Naive B cell (primary cell): Measurements from ENCODE around the gene MGAT4A. TPM values are rescaled to one million over a fixed set of nuclear protein-coding genes. Genes with fewer than 3 reads are reported as not detected.
"Not testable (repeated sequence)": the region's sequence is repeated elsewhere in the genome, so short reads cannot be mapped to it uniquely, and the experiment has no call there.

Source experiments
- ATAC-seq, 2 donors: fragments of 150-1000 bp; cut with Tn5 transposase; 2 replicates each; pipeline ENCODE4 v1.10.0; 2021; ENCODE audit warnings: low read depth in 2 of 2, mild to moderate bottlenecking in 2 of 2, moderate library complexity in 2 of 2
- DNase-seq: peaks from one replicate; pipeline ENCODE4 v3.0.0; 2022
- H3K27ac Mint-ChIP-seq, 6 donors: one replicate each; pipeline ENCODE4 v1.8.0; 2020 to 2022; ENCODE audit warnings: mild to moderate bottlenecking in 6 of 6, mixed read lengths in 6 of 6, moderate library complexity in 5 of 6, inconsistent platforms in 2 of 6
- H3K27me3 Mint-ChIP-seq, 3 donors: one replicate each; pipeline ENCODE4 v1.8.0; 2021 to 2022; ENCODE audit warnings: mixed read lengths in 3 of 3, mild to moderate bottlenecking in 1 of 3
- H3K36me3 Mint-ChIP-seq, 2 donors: one replicate each; pipeline ENCODE4 v1.8.0; 2020 to 2022; ENCODE audit warnings: mixed read lengths in 2 of 2, inconsistent platforms in 1 of 2, mild to moderate bottlenecking in 1 of 2
- H3K4me1 Mint-ChIP-seq, 3 donors: one replicate each; pipeline ENCODE4 v1.8.0; 2020 to 2022; ENCODE audit warnings: mixed read lengths in 3 of 3, inconsistent platforms in 1 of 3, mild to moderate bottlenecking in 1 of 3, moderate library complexity in 1 of 3
- H3K4me3 Mint-ChIP-seq, 8 donors: one replicate each; pipeline ENCODE4 v1.8.0; 2020 to 2022; ENCODE audit warnings: mild to moderate bottlenecking in 8 of 8, mixed read lengths in 8 of 8, moderate library complexity in 8 of 8, inconsistent platforms in 2 of 8
- H3K9me3 Mint-ChIP-seq, 7 donors: one replicate each; pipeline ENCODE4 v1.8.0; 2020 to 2022; ENCODE audit warnings: mixed read lengths in 7 of 7, mild to moderate bottlenecking in 5 of 7, inconsistent platforms in 2 of 7, moderate library complexity in 1 of 7
- polyA plus RNA-seq, 6 donors: library from polyadenylated mRNA; unstranded; fragments of 300-500 nt; fragmentation: Illumina TruSeq; gene quantifications; one replicate each; pipeline ENCODE4 v1.2.3, GENCODE V29; 2021; ENCODE audit warnings: low read depth in 6 of 6

MGAT4A gene
- polyA plus RNA-seq, 6 donors from 2014 or later = 13.7 to 47.2 (median 21.6) TPM

DNA sequence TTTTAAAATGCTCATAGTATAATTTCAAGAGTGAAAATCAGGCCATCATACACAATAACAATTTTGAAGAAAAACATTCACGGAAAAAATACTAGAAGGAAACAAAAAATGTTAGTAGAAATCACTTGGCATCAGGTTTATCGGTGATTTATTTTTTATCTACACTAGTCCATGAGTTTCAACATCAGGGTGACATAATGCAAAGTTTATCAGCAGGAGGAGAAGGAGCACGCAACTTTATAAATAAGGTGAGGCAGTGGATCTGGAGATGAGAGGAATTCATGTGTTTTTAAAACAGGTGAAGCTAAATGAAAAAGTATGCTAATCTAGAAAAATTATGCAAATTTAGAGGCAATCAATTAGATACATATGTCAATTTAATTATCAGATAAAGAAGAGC is 54.2 kb downstream of the MGAT4A start:
- Mint-ChIP-seq H3K27me3 (no peaks in the 10 kb centered on the region), H3K4me3 (no peak overlapping the region), H3K4me1 (no peaks in the 10 kb centered on the region), H3K36me3 (peaks cover 10 to 36% of the 10 kb centered on the region in 2 donors), H3K9me3 (peaks cover 0 to 9% (median 3%) of the 10 kb centered on the region in 7 donors), H3K27ac (no peak overlapping the region)
- DNase-seq (no peak), ATAC-seq (no peak)

- H3K4me3 Mint-ChIP-seq = no peak overlapping the region
- no peaks in the 10 kb centered on the region for H3K4me1 Mint-ChIP-seq
- H3K27me3 Mint-ChIP-seq = no peaks in the 10 kb centered on the region
- H3K27ac Mint-ChIP-seq = peak overlapping the region in 2 of 6 donors; percentile 39 to 44
- ATAC-seq = no peak
- H3K36me3 Mint-ChIP-seq = peaks cover 23 to 45% of the 10 kb centered on the region in 2 donors
- no peak for DNase-seq
- H3K9me3 Mint-ChIP-seq = peaks cover 0 to 9% (median 4%) of the 10 kb centered on the region in 7 donors
Observed at GRCh38 chr2:98674233-98674964, 56.5 kb downstream of the MGAT4A start.

GRCh38 chr2:98669675-98670074 is 61.3 kb downstream of the MGAT4A start:
- Mint-ChIP-seq H3K36me3 (peaks cover 41 to 58% of the 10 kb centered on the region in 2 donors), H3K4me1 (peaks cover 0 to 7% (median 3%) of the 10 kb centered on the region in 3 donors), H3K27me3 (no peaks in the 10 kb centered on the region), H3K4me3 (no peak overlapping the region), H3K27ac (no peak overlapping the region), H3K9me3 (peaks cover 5 to 16% (median 8%) of the 10 kb centered on the region in 7 donors)
- no peak for DNase-seq
- no peak for ATAC-seq

- Mint-ChIP-seq H3K36me3 (peaks cover 24 to 37% of the 10 kb centered on the region in 2 donors), H3K9me3 (peaks cover 0 to 10% (median 6%) of the 10 kb centered on the region in 7 donors), H3K27me3 (no peaks in the 10 kb centered on the region), H3K27ac (peak overlapping the region in 1 of 6 donors; percentile 44), H3K4me1 (peaks cover 3 to 7% (median 3%) of the 10 kb centered on the region in 3 donors), H3K4me3 (no peak overlapping the region)
- no peak for ATAC-seq
- DNase-seq = no peak
Observed at GRCh38 chr2:98665677-98666076, 65.3 kb downstream of the MGAT4A start.

- H3K9me3 Mint-ChIP-seq = peaks cover 0 to 17% (median 11%) of the 10 kb centered on the region in 7 donors
- H3K4me3 Mint-ChIP-seq = no peak overlapping the region
- H3K4me1 Mint-ChIP-seq = peaks cover 3 to 7% (median 3%) of the 10 kb centered on the region in 3 donors
- H3K27me3 Mint-ChIP-seq = no peaks in the 10 kb centered on the region
- peaks cover 30 to 39% of the 10 kb centered on the region in 2 donors for H3K36me3 Mint-ChIP-seq
- DNase-seq (no peak), ATAC-seq (no peak)
- H3K27ac Mint-ChIP-seq = peak overlapping the region in 1 of 6 donors; percentile 49
Observed at GRCh38 chr2:98664323-98664722, 66.6 kb downstream of the MGAT4A start.

DNA sequence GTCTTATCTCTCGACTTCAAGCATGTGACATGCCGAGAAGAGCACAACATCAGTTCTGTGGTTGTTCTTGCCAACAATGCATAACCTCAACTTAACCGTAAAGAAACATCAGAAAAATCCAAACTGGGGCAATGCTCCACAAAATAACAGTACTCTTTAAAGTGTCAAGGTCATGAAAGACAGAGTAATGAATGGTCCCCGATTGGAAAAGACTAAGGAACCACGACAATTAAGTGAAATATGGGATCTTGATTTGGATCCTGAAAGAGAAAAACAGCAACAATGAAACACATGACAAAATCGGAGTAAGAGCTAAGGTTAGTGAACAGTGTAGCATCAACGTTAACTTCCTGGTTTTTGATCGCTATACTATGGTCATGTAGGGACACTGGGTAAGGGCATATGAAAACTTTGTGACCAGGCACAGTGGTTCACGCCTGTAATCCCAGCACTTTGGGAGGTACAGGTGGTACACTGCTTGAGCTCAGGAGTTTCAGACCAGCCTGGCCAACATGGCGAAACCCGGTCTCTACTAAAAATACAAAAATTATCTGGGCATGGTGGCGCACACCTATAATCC is 67.3 kb downstream of the MGAT4A start:
- no peak for ATAC-seq
- no peak overlapping the region for H3K4me3 Mint-ChIP-seq
- peaks cover 3 to 7% (median 3%) of the 10 kb centered on the region in 3 donors for H3K4me1 Mint-ChIP-seq
- peaks cover 0 to 17% (median 11%) of the 10 kb centered on the region in 7 donors for H3K9me3 Mint-ChIP-seq
- H3K27me3 Mint-ChIP-seq = no peaks in the 10 kb centered on the region
- DNase-seq = no peak
- peaks cover 30 to 33% of the 10 kb centered on the region in 2 donors for H3K36me3 Mint-ChIP-seq
- H3K27ac Mint-ChIP-seq = no peak overlapping the region

GRCh38 chr2:98659491-98659840 is 71.5 kb downstream of the MGAT4A start:
- not testable (repeated sequence) for H3K9me3 Mint-ChIP-seq, ATAC-seq, H3K27me3 Mint-ChIP-seq, H3K4me3 Mint-ChIP-seq, H3K27ac Mint-ChIP-seq, DNase-seq
- Mint-ChIP-seq H3K4me1 (peaks cover 8 to 12% (median 8%) of the 10 kb centered on the region in 3 donors), H3K36me3 (peaks cover 12 to 17% of the 10 kb centered on the region in 2 donors)

DNA sequence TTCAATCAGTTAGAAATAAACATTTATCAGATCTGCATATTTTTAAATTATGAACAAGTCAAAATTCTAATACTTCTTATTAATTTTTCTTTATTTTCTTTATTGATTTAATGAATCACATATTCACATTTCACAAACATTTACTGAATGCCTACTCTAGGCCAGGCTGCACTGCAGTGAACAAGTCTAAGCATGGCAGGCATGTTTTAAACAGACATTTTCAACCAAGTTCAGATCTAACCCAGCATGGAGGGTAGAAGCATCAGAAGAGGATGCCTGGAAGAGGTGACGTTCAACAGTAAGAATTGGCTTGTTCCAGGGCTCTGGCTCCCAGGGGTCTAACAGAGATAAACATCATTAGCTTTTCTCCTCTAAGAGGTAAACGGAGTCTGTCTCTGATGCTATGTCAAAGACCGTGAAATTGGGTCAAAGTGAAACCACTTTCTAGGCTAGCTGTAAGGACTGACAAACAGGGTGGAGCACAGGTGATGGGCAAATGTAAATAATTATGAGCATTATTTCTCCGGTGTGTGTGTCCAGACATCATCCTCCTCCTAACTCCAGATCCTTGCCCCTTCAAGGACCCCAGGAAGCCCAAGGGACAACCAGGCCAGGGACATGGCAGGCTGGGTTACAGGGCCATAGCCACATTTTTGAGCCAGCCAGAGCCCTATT is 72.0 kb downstream of the MGAT4A start:
- ATAC-seq = no peak
- Mint-ChIP-seq H3K27me3 (no peaks in the 10 kb centered on the region), H3K36me3 (peaks cover 12 to 17% of the 10 kb centered on the region in 2 donors), H3K9me3 (peaks cover 0 to 10% (median 6%) of the 10 kb centered on the region in 7 donors), H3K4me3 (no peak overlapping the region), H3K27ac (no peak overlapping the region), H3K4me1 (peaks cover 8 to 14% (median 13%) of the 10 kb centered on the region in 3 donors)
- DNase-seq = no peak

- DNase-seq (no peak), ATAC-seq (no peak)
- peaks cover 12 to 16% of the 10 kb centered on the region in 2 donors for H3K36me3 Mint-ChIP-seq
Observed at GRCh38 chr2:98656800-98657199, 74.1 kb downstream of the MGAT4A start.

GRCh38 chr2:98654699-98655495 is 76.0 kb downstream of the MGAT4A start:
- Mint-ChIP-seq H3K4me1 (peaks cover 5 to 24% (median 14%) of the 10 kb centered on the region in 3 donors), H3K27me3 (no peaks in the 10 kb centered on the region), H3K27ac (peak overlapping the region in 4 of 6 donors; percentile 52 to 70 (median 68)), H3K4me3 (peak overlapping the region in 1 of 8 donors; percentile 26), H3K9me3 (peaks cover 0 to 1% (median 0%) of the 10 kb centered on the region in 7 donors), H3K36me3 (peaks cover 0 to 6% of the 10 kb centered on the region in 2 donors)
- DNase-seq (peak; percentile 7), ATAC-seq (peak; percentile 56 to 65)

More at GRCh38 chr2:98656800-98657199, 74.1 kb downstream of the MGAT4A start:
- Mint-ChIP-seq H3K9me3 (peaks cover 0 to 10% (median 6%) of the 10 kb centered on the region in 7 donors), H3K27ac (no peak overlapping the region), H3K27me3 (no peaks in the 10 kb centered on the region), H3K4me3 (no peak overlapping the region), H3K4me1 (peaks cover 5 to 20% (median 14%) of the 10 kb centered on the region in 3 donors)

DNA sequence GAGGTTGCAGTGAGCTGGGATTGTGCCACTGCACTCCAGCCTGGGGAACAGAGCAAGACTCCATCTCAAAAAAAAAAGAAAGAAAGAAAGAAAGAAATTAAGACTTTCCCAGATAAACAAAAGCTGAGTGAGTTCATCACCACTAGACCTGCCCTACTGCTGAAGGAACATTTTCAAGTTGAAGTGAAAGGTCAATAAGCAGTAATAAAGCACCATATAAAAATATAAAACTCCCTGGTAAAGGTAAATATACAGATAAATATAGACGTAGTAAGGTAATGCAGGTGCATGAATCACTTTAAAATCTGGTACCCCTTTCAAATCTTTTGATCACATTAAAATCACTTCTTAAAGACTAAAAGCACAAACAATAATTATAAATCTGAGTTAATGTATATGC is 79.9 kb downstream of the MGAT4A start:
- Mint-ChIP-seq H3K27ac (peak overlapping the region in 2 of 6 donors; percentile 46 to 86), H3K4me3 (no peak overlapping the region), H3K4me1 (peaks cover 9 to 24% (median 18%) of the 10 kb centered on the region in 3 donors), H3K9me3 (peaks cover 0 to 1% (median 0%) of the 10 kb centered on the region in 7 donors), H3K36me3 (peaks cover 0 to 8% of the 10 kb centered on the region in 2 donors), H3K27me3 (no peaks in the 10 kb centered on the region)
- DNase-seq (no peak), ATAC-seq (no peak)

DNA sequence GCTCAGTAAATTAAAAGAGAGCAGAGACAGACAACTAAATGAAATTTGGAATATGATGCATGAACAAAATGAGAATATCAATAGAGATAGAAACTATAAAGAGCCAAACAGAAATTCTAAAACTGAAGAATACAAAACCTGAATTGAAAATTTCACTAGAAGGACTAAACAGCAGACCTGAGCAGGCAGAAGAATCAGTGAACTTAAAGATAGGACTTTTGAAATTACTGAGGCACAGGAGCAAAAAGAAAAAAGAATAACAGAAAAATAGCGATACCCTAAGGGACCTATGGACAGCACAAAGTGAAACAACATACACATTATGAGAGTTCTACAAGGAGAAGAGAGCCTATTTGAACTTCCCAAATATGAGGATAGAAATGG is 80.9 kb downstream of the MGAT4A start:
- Mint-ChIP-seq H3K4me1 (peaks cover 7 to 22% (median 11%) of the 10 kb centered on the region in 3 donors), H3K4me3 (no peak overlapping the region), H3K27me3 (no peaks in the 10 kb centered on the region), H3K9me3 (peaks cover 0 to 1% (median 0%) of the 10 kb centered on the region in 7 donors), H3K36me3 (peaks cover 0 to 8% of the 10 kb centered on the region in 2 donors), H3K27ac (peak overlapping the region in 1 of 6 donors; percentile 63)
- ATAC-seq = no peak
- no peak for DNase-seq
